ENCODE measurements around the gene ATP13A3. TPM values are rescaled to one million over a fixed set of nuclear protein-coding genes. Genes with fewer than 3 reads are reported as not detected.

ATP13A3 gene
- total RNA-seq, 1 experiment from 2014 or later = 181 TPM

GRCh38 chr3:194431554-194431953, 55.2 kb downstream of the ATP13A3 start:
- Mint-ChIP-seq H3K4me3 (ENCODE audit: unreplicated experiment) (no peak overlapping the region), H3K4me1 (ENCODE audit: low read depth, unreplicated experiment) (no peaks in the 10 kb centered on the region), H3K36me3 (ENCODE audit: insufficient read depth, unreplicated experiment) (peaks cover 78% of the 10 kb centered on the region), H3K27me3 (ENCODE audit: insufficient read depth, unreplicated experiment) (no peaks in the 10 kb centered on the region), H3K9me3 (ENCODE audit: unreplicated experiment) (no peaks in the 10 kb centered on the region), H3K27ac (ENCODE audit: unreplicated experiment) (no peak overlapping the region)
- ChIA-PET CTCF (no interaction called here), POLR2A (no interaction called here)
- no peaks in the 10 kb centered on the region for H3K9me3 ChIP-seq
- H3K4me3 ChIP-seq (ENCODE audit: low read depth, low read length) = no peak overlapping the region
- no peaks in the 10 kb centered on the region for H3K27me3 ChIP-seq (replicated peaks; ENCODE audit: control insufficient read depth, insufficient read depth, low read length)
- intact Hi-C loops (cut with micrococcal nuclease; ENCODE audit: unreplicated experiment) = no loop called here
- peaks cover 3% of the 10 kb centered on the region for H3K36me3 ChIP-seq (ENCODE audit: control insufficient read depth, insufficient read depth, low read length)
- no peak for TF ChIP-seq CTCF (IDR thresholded peaks at IDR 0.05; ENCODE audit: insufficient read depth in 1 of 2, low read depth in 1 of 2, low read length in 1 of 2, severe bottlenecking in 1 of 2, unreplicated experiment in 1 of 2)
- no peaks in the 10 kb centered on the region for H3K4me1 ChIP-seq
- no peak for DNase-seq
- BruUV-seq (replicated peaks) = no TSS peak

DNA sequence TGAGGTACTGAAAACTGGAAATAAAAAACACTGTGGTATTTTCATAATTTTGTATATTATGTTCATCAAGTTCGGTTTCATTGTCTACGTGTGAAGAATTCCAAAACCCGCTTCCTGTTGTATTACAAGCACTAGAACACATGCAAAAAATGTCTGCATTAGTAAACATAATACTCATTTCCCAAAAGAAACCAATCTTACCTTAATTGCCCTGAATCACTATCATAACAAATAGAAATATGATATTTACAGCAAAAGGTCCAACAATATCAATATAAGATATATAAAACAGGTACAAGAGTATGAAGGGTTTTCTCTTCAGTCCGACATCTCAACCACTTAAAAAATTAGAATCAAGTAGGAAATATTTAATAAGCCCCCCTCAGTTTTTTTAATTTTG, 61.4 kb downstream of the ATP13A3 start:
- POLR2A ChIA-PET = no interaction called here
- Histone ChIP-seq H3K27me3 (replicated peaks; ENCODE audit: control insufficient read depth, insufficient read depth, low read length) (no peaks in the 10 kb centered on the region), H3K36me3 (ENCODE audit: control insufficient read depth, insufficient read depth, low read length) (no peaks in the 10 kb centered on the region), H3K9me3 (no peaks in the 10 kb centered on the region), H3K4me3 (ENCODE audit: low read depth, low read length) (no peak overlapping the region), H3K4me1 (no peaks in the 10 kb centered on the region)
- DNase-seq = no peak
- Mint-ChIP-seq H3K36me3 (ENCODE audit: insufficient read depth, unreplicated experiment) (peaks cover 82% of the 10 kb centered on the region), H3K27me3 (ENCODE audit: insufficient read depth, unreplicated experiment) (no peaks in the 10 kb centered on the region), H3K27ac (ENCODE audit: unreplicated experiment) (no peak overlapping the region), H3K4me1 (ENCODE audit: low read depth, unreplicated experiment) (peaks cover 6% of the 10 kb centered on the region), H3K9me3 (ENCODE audit: unreplicated experiment) (no peaks in the 10 kb centered on the region), H3K4me3 (ENCODE audit: unreplicated experiment) (no peak overlapping the region)
- intact Hi-C loops (cut with micrococcal nuclease; ENCODE audit: unreplicated experiment) = no loop called here
- no peak for TF ChIP-seq CTCF (IDR thresholded peaks at IDR 0.05; ENCODE audit: insufficient read depth in 1 of 2, low read depth in 1 of 2, low read length in 1 of 2, severe bottlenecking in 1 of 2, unreplicated experiment in 1 of 2)
- CTCF ChIA-PET = no interaction called here
- no TSS peak for BruUV-seq (replicated peaks)

DNA sequence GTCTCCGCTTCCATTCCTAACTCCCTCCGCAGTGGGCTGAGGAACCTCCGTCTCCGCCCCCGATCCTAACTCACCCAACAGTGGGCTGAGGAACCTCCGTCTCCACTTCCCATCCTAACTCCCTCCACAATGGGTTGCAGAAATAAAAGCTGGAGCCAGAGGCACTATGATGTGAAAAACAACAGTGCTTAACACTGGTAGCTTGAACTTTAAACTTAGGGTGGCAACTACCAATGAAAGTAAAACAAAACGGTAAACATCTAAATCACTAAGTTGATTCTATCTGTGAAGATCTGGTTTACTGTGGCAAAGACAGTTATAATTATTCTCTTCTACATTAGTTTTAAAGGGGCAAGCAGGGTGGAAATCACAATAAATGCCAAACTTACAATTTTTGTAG, 61.8 kb downstream of the ATP13A3 start:
- Histone ChIP-seq H3K36me3 (ENCODE audit: control insufficient read depth, insufficient read depth, low read length) (no peaks in the 10 kb centered on the region), H3K9me3 (no peaks in the 10 kb centered on the region), H3K4me1 (no peaks in the 10 kb centered on the region), H3K27me3 (replicated peaks; ENCODE audit: control insufficient read depth, insufficient read depth, low read length) (no peaks in the 10 kb centered on the region), H3K4me3 (ENCODE audit: low read depth, low read length) (no peak overlapping the region)
- H3K4me1 Mint-ChIP-seq (ENCODE audit: low read depth, unreplicated experiment) = peaks cover 6% of the 10 kb centered on the region
- no TSS peak for BruUV-seq (replicated peaks)
- TF ChIP-seq CTCF (IDR thresholded peaks at IDR 0.05; ENCODE audit: insufficient read depth in 1 of 2, low read depth in 1 of 2, low read length in 1 of 2, severe bottlenecking in 1 of 2, unreplicated experiment in 1 of 2) = no peak
- no peak for DNase-seq
- H3K27ac Mint-ChIP-seq (ENCODE audit: unreplicated experiment) = no peak overlapping the region
- H3K27me3 Mint-ChIP-seq (ENCODE audit: insufficient read depth, unreplicated experiment) = no peaks in the 10 kb centered on the region
- ChIA-PET POLR2A (no interaction called here), CTCF (no interaction called here)
- H3K4me3 Mint-ChIP-seq (ENCODE audit: unreplicated experiment) = no peak overlapping the region
- H3K9me3 Mint-ChIP-seq (ENCODE audit: unreplicated experiment) = no peaks in the 10 kb centered on the region
- intact Hi-C loops (cut with micrococcal nuclease; ENCODE audit: unreplicated experiment) = no loop called here
- peaks cover 80% of the 10 kb centered on the region for H3K36me3 Mint-ChIP-seq (ENCODE audit: insufficient read depth, unreplicated experiment)
